Measurements from ENCODE around the gene CCDC85C.

CCDC85C gene

DNA sequence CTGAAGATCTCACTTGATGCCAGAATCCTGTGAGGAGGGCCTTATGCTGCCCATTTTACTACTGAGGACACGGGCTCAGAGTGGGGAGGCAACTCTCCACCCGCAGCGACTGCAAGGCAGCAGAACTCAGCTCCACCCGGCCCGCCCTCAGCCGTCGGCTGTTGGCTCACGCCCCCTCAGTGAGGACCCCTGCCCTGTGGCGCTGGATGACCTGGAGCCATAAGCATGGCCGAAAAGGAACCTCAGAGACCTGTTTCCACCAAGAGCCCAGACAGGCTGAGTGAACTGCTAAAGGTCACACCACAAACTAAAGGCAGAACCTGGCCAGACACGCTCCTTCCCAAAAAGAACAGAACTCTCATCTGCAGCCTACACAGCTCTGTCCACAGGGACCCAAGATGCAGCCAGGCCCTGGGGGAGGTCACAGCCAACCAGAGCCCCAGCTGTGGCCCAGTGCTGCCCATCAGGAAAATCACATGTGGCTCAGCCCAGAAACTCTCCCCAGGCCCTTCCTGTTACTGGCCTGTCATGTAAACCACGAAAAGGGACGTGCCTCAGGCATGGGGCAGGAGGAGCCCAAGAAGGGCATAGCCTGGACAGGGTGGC lies 90.0 kb downstream of the CCDC85C start:
- H3K18ac ChIP-seq (ENCODE audit: low read length) = no peak overlapping the region
- no peak for DNase-seq
- no CpG with 5 or more reads among the region's 13 CpGs for WGBS (ENCODE audit: extremely low coverage, insufficient coverage, low lambda C conversion rate)
- no peak overlapping the region for H2BK15ac ChIP-seq (replicated peaks; ENCODE audit: low read depth)
- H3K27me3 ChIP-seq (ENCODE audit: insufficient read depth, low read length, poor library complexity) = no peaks in the 10 kb centered on the region
- H2BK5ac ChIP-seq (ENCODE audit: low read length) = no peak overlapping the region
- no peak overlapping the region for H2AK5ac ChIP-seq (ENCODE audit: low read length)
- H3K56ac ChIP-seq (ENCODE audit: low read length) = no peak overlapping the region
- no peak overlapping the region for H3K9ac ChIP-seq (ENCODE audit: low read length)
- H3K79me2 ChIP-seq (ENCODE audit: control insufficient read depth, insufficient read depth, low read length) = no peaks in the 10 kb centered on the region
- no peak overlapping the region for H4K5ac ChIP-seq (ENCODE audit: low read length)
- H3K4me3 ChIP-seq (ENCODE audit: low read length) = no peak overlapping the region
- H3K4ac ChIP-seq (ENCODE audit: low read depth, low read length) = no peak overlapping the region
- no peak overlapping the region for H3K23ac ChIP-seq (ENCODE audit: low read length)
- H2BK120ac ChIP-seq (ENCODE audit: low read depth, low read length) = no peak overlapping the region
- no peaks in the 10 kb centered on the region for H3K4me1 ChIP-seq (ENCODE audit: control insufficient read depth, low read depth, low read length)
- H3K79me1 ChIP-seq (ENCODE audit: low read length) = no peaks in the 10 kb centered on the region
- no peak overlapping the region for H4K8ac ChIP-seq (ENCODE audit: low read depth, low read length)
- peaks cover 2% of the 10 kb centered on the region for H3K36me3 ChIP-seq (ENCODE audit: control insufficient read depth, insufficient read depth, low read length)
- H3K4me2 ChIP-seq (ENCODE audit: low read length) = no peak overlapping the region
- no peak overlapping the region for H3K27ac ChIP-seq (ENCODE audit: low read depth, low read length)

DNA sequence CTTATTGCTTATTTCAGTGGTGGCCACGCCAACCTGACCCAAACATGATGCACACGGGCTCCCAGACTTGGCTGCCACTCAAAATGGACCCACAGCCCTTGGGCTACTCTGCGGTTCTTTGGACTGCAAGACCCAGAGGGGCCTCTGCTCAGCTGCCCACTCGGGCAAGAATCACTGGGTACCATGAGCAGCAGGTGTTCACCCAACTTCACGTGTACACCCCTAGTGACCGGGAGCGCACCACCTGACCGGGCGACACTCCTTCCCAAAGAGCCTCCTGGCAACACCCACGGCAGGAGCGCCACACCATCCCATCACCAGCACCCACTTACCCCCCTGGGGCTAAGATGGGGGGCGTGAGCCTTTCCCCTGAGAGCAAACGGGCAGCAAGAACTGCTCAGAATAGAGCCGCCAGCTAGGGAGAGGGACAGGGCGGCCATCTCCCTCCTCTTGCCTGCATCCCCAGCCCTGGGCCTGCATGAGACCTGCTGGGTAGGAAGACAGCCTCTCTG lies 90.8 kb downstream of the CCDC85C start:
- no peak for DNase-seq

GRCh38 chr14:99512571-99513182 lies 91.3 kb downstream of the CCDC85C start:
- H3K23ac ChIP-seq (ENCODE audit: low read length) = no peak overlapping the region
- no peak overlapping the region for H3K18ac ChIP-seq (ENCODE audit: low read length)
- H4K8ac ChIP-seq (ENCODE audit: low read depth, low read length) = no peak overlapping the region
- no peak overlapping the region for H4K5ac ChIP-seq (ENCODE audit: low read length)
- H3K4me3 ChIP-seq (ENCODE audit: low read length) = no peak overlapping the region
- H2BK120ac ChIP-seq (ENCODE audit: low read depth, low read length) = no peak overlapping the region
- no peaks in the 10 kb centered on the region for H3K79me1 ChIP-seq (ENCODE audit: low read length)
- no peak overlapping the region for H3K9ac ChIP-seq (ENCODE audit: low read length)
- H2BK5ac ChIP-seq (ENCODE audit: low read length) = no peak overlapping the region
- no peak overlapping the region for H3K56ac ChIP-seq (ENCODE audit: low read length)
- WGBS (ENCODE audit: extremely low coverage, insufficient coverage, low lambda C conversion rate) = no CpG with 5 or more reads among the region's 16 CpGs
- H2BK15ac ChIP-seq (replicated peaks; ENCODE audit: low read depth) = no peak overlapping the region
- H3K4me1 ChIP-seq (ENCODE audit: control insufficient read depth, low read depth, low read length) = no peaks in the 10 kb centered on the region
- H3K4ac ChIP-seq (ENCODE audit: low read depth, low read length) = no peak overlapping the region
- no peak overlapping the region for H2AK5ac ChIP-seq (ENCODE audit: low read length)
- no peak overlapping the region for H3K4me2 ChIP-seq (ENCODE audit: low read length)
- DNase-seq = no peak
- H3K27ac ChIP-seq (ENCODE audit: low read depth, low read length) = no peak overlapping the region
- H3K27me3 ChIP-seq (ENCODE audit: insufficient read depth, low read length, poor library complexity) = no peaks in the 10 kb centered on the region
- H3K79me2 ChIP-seq (ENCODE audit: control insufficient read depth, insufficient read depth, low read length) = no peaks in the 10 kb centered on the region
- peaks cover 2% of the 10 kb centered on the region for H3K36me3 ChIP-seq (ENCODE audit: control insufficient read depth, insufficient read depth, low read length)

More for the DNA sequence above, 90.8 kb downstream of the CCDC85C start:
- WGBS (ENCODE audit: extremely low coverage, insufficient coverage, low lambda C conversion rate) = no CpG with 5 or more reads among the region's 15 CpGs
- H3K18ac ChIP-seq (ENCODE audit: low read length) = no peak overlapping the region
- H3K27ac ChIP-seq (ENCODE audit: low read depth, low read length) = no peak overlapping the region
- H4K8ac ChIP-seq (ENCODE audit: low read depth, low read length) = no peak overlapping the region
- no peak overlapping the region for H3K4me3 ChIP-seq (ENCODE audit: low read length)
- H2BK5ac ChIP-seq (ENCODE audit: low read length) = no peak overlapping the region
- no peak overlapping the region for H2AK5ac ChIP-seq (ENCODE audit: low read length)
- H4K5ac ChIP-seq (ENCODE audit: low read length) = no peak overlapping the region
- no peaks in the 10 kb centered on the region for H3K79me1 ChIP-seq (ENCODE audit: low read length)
- H3K4me1 ChIP-seq (ENCODE audit: control insufficient read depth, low read depth, low read length) = no peaks in the 10 kb centered on the region
- H3K36me3 ChIP-seq (ENCODE audit: control insufficient read depth, insufficient read depth, low read length) = peaks cover 2% of the 10 kb centered on the region
- no peak overlapping the region for H3K56ac ChIP-seq (ENCODE audit: low read length)
- H3K4ac ChIP-seq (ENCODE audit: low read depth, low read length) = no peak overlapping the region
- H2BK15ac ChIP-seq (replicated peaks; ENCODE audit: low read depth) = no peak overlapping the region
- no peak overlapping the region for H3K9ac ChIP-seq (ENCODE audit: low read length)
- no peak overlapping the region for H3K4me2 ChIP-seq (ENCODE audit: low read length)
- H3K79me2 ChIP-seq (ENCODE audit: control insufficient read depth, insufficient read depth, low read length) = no peaks in the 10 kb centered on the region
- H3K27me3 ChIP-seq (ENCODE audit: insufficient read depth, low read length, poor library complexity) = no peaks in the 10 kb centered on the region
- H3K23ac ChIP-seq (ENCODE audit: low read length) = no peak overlapping the region
- H2BK120ac ChIP-seq (ENCODE audit: low read depth, low read length) = no peak overlapping the region

DNA sequence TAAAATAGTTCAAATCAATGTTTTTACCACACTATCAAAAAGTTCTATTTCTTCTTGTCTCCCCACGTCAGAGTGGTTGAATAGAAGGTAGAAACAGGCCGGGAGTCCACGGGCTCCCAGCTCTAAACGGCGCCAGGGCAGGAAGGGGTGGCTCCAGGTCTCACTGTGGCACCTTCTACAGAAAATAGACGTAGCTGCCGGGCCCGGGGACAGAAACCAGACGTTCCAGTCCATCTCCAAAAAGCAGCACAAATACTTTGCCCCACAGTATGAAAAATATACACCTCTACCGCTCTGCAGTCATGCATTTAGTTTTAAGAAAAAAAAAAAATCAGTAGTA lies 91.9 kb downstream of the CCDC85C start:
- WGBS (ENCODE audit: extremely low coverage, insufficient coverage, low lambda C conversion rate) = no CpG with 5 or more reads among the region's 10 CpGs
- no peak overlapping the region for H3K4ac ChIP-seq (ENCODE audit: low read depth, low read length)
- H3K4me2 ChIP-seq (ENCODE audit: low read length) = no peak overlapping the region
- H2BK120ac ChIP-seq (ENCODE audit: low read depth, low read length) = no peak overlapping the region
- no peak overlapping the region for H4K8ac ChIP-seq (ENCODE audit: low read depth, low read length)
- no peaks in the 10 kb centered on the region for H3K79me1 ChIP-seq (ENCODE audit: low read length)
- peaks cover 2% of the 10 kb centered on the region for H3K36me3 ChIP-seq (ENCODE audit: control insufficient read depth, insufficient read depth, low read length)
- H3K18ac ChIP-seq (ENCODE audit: low read length) = no peak overlapping the region
- no peak overlapping the region for H3K9ac ChIP-seq (ENCODE audit: low read length)
- H3K4me3 ChIP-seq (ENCODE audit: low read length) = no peak overlapping the region
- H2AK5ac ChIP-seq (ENCODE audit: low read length) = no peak overlapping the region
- H3K23ac ChIP-seq (ENCODE audit: low read length) = no peak overlapping the region
- no peaks in the 10 kb centered on the region for H3K4me1 ChIP-seq (ENCODE audit: control insufficient read depth, low read depth, low read length)
- no peak overlapping the region for H2BK15ac ChIP-seq (replicated peaks; ENCODE audit: low read depth)
- no peak for DNase-seq
- H3K79me2 ChIP-seq (ENCODE audit: control insufficient read depth, insufficient read depth, low read length) = no peaks in the 10 kb centered on the region
- no peaks in the 10 kb centered on the region for H3K27me3 ChIP-seq (ENCODE audit: insufficient read depth, low read length, poor library complexity)
- no peak overlapping the region for H3K27ac ChIP-seq (ENCODE audit: low read depth, low read length)
- H3K56ac ChIP-seq (ENCODE audit: low read length) = no peak overlapping the region
- no peak overlapping the region for H2BK5ac ChIP-seq (ENCODE audit: low read length)
- H4K5ac ChIP-seq (ENCODE audit: low read length) = no peak overlapping the region

DNA sequence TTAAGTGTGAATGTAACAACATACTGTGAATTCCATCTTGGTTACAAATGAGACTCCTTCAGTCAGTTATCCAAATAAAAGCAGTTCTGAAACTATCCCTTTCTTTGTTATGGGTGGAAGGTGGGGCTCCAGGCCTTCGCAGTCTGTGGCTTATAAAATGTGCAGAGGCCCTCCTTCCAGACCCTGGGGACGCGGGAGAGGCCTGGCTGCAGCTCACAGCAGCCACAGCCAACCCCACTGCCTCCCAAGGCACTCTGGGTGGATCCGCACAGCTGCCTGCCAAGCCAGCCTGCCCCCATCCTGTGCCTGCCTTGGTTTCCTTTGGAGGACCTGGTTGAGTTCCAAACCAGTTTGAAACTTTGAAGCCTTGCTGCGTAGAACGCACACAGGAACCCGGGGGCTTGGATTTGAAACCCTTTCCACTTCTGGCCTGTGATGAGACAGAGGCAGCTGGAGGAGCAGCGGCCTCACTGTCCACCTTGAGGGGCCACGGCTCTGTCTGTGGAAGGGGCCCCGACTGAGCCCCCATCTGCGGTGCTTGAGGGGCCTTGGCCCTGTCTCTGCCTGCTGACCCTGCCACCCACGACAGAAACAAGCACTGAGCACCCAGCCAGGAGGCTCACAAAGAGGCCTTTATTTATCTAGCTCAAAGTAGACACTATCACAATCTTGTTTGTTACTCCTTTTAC lies 92.4 kb downstream of the CCDC85C start:
- Histone ChIP-seq H3K9ac (ENCODE audit: low read length) (no peak overlapping the region), H2AK5ac (ENCODE audit: low read length) (no peak overlapping the region), H3K4me2 (ENCODE audit: low read length) (no peak overlapping the region), H2BK120ac (ENCODE audit: low read depth, low read length) (no peak overlapping the region), H3K4ac (ENCODE audit: low read depth, low read length) (no peak overlapping the region), H2BK5ac (ENCODE audit: low read length) (no peak overlapping the region), H4K5ac (ENCODE audit: low read length) (no peak overlapping the region), H3K4me3 (ENCODE audit: low read length) (no peak overlapping the region), H3K36me3 (ENCODE audit: control insufficient read depth, insufficient read depth, low read length) (peaks cover 4% of the 10 kb centered on the region), H3K27ac (ENCODE audit: low read depth, low read length) (no peak overlapping the region), H3K23ac (ENCODE audit: low read length) (no peak overlapping the region), H3K4me1 (ENCODE audit: control insufficient read depth, low read depth, low read length) (no peaks in the 10 kb centered on the region), H3K79me1 (ENCODE audit: low read length) (no peaks in the 10 kb centered on the region), H3K27me3 (ENCODE audit: insufficient read depth, low read length, poor library complexity) (no peaks in the 10 kb centered on the region), H3K56ac (ENCODE audit: low read length) (no peak overlapping the region), H2BK15ac (replicated peaks; ENCODE audit: low read depth) (no peak overlapping the region), H4K8ac (ENCODE audit: low read depth, low read length) (no peak overlapping the region), H3K79me2 (ENCODE audit: control insufficient read depth, insufficient read depth, low read length) (no peaks in the 10 kb centered on the region), H3K18ac (ENCODE audit: low read length) (no peak overlapping the region)
- no CpG with 5 or more reads among the region's 12 CpGs for WGBS (ENCODE audit: extremely low coverage, insufficient coverage, low lambda C conversion rate)
- DNase-seq = no peak
